Colon (tissue), 2 donors: ENCODE measurements around the gene SYCE3.
"Not testable (repeated sequence)": the region's sequence is repeated elsewhere in the genome, so short reads cannot be mapped to it uniquely, and the experiment has no call there.

Experiments
- FAIRE-seq: peaks from 2 replicates; lab custom pipeline; 2012; peaks lifted over from hg19 to GRCh38; lab: Jason Lieb, UNC
- donor health status: control.
- donor health status: control.

Gene SYCE3, protein sequence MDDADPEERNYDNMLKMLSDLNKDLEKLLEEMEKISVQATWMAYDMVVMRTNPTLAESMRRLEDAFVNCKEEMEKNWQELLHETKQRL

DNA sequence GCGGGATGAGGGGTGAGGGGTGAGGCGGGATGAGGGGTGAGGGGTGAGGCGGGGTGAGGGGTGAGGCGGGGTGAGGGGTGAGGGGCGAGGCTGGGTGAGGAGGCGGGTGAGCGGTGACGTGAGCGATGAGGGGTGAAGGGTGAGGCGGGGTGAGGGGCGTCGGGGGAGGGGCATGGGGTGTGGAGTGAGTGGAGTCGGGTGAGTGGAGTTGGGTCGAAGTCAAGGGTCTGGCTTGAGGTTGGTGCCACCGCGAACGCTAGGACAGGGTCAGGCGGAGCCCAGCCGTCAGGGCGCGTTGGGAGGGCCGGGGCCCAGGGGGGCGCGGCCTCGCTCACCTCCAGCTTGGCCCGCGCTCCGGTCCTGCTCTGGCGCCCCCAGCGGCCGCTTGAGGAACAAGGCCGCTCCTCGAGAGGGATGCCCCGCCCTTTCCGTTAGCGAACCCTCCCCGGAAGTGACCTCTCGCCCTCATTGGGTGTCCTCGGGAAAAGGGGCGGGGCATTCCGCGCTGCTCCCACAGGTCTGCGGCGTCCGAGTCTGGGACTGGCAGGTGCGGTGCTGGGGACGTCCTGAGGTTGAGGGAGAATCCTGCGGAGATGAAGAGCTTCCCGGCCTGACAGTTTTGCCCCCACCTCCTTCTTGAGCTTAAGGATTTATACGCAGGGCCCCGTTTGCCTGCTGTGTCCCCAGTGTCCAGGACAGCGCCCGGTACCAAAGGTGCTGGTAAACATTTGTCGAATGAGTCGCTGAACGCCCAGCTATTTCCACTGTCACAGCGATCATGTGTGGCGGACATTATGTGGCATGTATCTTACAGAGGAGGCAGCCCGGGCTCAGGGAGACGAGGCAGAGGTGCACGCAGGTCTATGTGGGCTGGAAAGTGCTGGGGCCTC is at the start of gene SYCE3:
TSS of gene SYCE3 (minus strand) at position 397 of the 890 bp plus-strand sequence. CDS start 6,514 bp downstream, outside the sequence.
- FAIRE-seq: no peak

DNA sequence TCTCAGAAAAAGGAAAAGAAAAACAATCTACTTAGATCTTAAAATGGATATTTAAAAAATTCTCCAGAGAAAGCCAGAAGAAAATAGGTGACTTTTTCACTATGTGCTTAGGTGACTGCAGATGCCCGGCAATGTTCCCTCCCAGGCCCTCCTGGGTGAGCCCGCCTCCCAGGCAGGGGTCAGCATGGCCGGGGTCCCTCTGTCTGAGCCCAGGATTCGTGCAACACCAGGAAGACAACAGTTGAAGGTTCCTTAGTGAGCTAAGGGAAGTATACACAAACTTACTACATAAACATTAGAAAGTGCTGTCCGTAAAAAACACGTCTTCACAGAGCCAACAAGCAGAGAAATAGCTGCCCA is 49.4 kb upstream of the SYCE3 start:
- FAIRE-seq: no peak

DNA sequence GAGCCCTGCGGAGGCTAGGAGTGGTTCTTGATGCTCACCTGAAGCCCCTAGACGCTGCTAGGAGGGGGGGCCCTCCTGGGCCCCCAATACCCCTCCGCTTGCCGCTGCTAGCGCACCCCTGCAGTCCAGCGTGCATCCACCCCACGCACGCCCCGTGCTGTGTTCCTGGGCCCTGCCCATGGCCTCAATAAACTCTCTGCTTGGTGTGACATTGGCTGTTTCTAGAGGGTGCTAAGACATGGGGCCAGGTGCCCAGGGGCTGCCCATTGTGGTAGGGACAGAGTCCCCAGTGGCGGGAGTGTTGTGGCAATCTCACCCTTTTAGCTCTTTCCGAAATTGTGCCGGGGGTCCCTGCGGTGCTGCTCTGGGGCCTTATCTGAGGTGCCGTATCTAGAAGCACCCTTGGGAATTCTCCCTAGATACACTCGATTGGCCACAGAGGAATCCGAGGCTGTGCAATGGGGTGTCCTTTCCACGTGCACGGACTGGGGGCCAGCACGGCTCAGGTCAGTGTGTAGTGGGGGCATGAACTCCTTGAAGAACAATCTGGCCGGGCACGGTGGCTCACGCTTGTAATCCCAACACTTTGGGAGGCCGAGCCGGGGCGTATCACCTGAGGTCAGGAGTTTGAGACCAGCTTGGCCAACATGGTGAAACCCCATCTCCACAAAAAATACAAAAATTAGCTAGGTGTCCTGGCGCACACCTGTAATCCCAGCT is 48.8 kb upstream of the SYCE3 start:
- no peak for FAIRE-seq

DNA sequence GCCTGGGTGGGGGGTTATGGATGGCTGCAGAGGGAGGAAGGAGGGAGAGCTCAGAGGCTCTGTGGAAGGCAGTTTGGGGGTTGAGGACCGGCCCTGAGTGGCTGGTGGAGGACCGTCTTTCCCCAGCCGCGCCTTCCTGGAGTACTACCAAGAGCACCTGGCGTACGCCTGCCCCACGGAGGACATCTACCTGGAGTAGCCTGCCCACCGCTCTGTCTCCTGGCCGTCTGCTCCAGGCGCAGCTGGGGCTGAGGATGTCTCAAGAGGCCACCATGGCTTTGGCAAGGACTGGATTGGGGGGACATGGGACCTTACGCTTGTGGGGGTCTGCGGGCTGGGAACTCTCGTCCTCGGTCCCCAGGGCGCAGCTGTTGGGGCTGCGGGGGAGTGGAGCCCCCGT is 47.9 kb upstream of the SYCE3 start:
- no peak for FAIRE-seq

DNA sequence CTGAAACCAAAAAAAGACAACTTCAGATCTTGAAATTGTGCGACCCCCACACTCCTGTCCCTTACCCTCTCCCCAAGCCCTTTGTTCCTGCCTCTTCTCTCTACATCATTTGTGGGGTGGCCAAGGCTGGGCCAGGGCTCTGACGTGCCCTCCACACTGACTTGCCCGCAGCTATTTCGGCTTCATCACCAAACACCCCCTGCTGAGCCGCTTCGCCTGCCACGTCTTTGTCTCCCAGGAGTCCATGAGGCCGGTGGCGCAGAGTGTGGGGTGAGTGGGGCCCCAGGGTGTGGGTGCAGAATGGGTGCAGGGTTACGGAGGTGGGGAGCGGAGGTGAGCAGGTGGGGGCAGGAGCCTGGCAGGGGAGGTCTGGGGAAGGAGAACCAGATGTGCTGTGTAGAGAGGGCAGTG is 47.3 kb upstream of the SYCE3 start:
- FAIRE-seq: no peak

DNA sequence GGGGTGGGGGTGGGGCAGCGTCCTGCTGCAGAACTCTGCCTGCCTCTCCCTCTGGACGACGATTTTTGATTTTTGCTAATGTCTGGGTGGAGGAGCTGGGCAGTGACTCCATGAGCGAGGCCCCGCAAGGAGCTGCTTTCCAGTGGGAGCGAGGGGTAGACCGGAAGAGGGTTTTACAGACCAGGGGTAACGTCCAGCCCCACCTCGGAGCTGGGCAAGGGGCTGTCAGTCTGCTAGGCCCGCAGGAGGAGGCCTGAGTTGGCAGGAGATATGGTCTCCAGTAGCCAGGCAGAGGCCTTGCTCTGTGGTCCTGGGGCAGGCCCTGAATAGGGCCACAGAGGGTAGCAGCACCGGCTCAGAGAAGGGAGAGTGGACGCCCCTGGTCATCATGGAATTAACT is 46.9 kb upstream of the SYCE3 start:
- FAIRE-seq: no peak

DNA sequence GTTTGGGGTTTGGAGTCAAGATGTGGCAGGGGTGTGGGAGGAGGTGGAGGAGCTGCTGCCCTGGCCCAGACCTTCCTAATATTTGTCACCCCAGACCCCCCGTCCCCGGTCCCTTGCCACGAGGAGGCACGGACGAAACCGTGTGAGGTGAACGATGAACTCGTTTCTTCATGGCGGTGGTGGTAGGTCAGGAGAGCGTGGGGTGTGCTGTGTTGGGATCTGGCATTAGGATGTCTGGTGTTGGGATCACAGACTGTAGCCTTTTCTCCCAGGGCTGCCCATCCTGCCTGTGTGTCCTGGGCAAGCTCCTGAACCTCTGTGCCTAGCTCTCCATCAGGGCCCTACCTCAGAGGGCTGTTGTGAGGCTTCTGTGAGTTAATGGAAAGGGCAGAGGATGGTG is 46.3 kb upstream of the SYCE3 start:
- no peak for FAIRE-seq

DNA sequence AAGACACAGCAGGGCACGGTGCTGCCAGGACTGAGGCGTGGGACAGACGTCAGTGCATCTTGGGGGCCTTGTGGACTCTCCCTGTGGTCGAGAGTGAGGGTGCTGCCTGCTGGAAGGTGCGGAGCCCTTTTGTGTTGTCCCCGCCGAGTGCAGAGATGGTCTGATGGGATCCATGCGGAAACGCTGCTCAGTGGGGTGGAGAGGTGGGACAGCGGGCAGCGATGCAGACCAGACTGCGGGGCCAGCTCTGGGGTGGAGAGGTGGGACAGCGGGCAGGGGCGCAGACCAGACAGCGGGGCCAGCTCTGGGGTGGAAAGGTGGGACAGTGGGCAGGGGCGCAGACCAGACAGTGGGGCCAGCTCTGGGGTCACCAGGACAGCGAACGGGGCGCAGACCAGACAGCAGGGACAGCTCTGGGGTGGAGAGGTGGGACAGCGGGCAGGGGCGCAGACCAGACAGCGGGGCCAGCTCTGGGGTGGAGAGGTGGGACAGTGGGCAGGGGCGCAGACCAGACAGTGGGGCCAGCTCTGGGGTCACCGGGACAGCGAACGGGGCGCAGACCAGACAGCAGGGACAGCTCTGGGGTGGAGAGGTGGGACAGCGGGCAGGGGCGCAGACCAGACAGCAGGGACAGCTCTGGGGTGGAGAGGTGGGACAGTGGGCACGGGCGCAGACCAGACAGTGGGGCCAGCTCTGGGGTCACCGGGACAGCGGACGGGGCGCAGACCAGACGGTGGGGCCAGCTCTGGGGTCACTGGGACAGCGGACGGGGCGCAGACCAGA is 45.5 kb upstream of the SYCE3 start:
- FAIRE-seq: not testable (repeated sequence)

DNA sequence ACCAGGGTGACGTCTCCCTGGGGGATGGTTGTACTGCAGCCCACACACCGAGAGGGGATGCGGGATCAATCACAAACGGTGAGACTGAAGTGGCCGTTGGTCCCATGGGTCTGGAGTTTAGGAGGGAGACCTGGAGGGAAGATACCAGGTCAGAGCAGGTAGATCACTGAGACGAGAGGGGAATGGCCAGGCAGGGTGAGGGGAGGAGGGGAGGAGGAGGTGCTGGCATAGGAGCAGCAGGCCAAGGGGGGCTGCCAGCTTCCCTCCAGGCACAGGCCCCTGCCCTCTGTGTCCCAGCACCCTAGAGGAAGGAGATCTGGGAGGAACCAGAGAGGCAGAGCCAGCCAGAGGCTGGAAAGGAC is 44.9 kb upstream of the SYCE3 start:
- no peak for FAIRE-seq

DNA sequence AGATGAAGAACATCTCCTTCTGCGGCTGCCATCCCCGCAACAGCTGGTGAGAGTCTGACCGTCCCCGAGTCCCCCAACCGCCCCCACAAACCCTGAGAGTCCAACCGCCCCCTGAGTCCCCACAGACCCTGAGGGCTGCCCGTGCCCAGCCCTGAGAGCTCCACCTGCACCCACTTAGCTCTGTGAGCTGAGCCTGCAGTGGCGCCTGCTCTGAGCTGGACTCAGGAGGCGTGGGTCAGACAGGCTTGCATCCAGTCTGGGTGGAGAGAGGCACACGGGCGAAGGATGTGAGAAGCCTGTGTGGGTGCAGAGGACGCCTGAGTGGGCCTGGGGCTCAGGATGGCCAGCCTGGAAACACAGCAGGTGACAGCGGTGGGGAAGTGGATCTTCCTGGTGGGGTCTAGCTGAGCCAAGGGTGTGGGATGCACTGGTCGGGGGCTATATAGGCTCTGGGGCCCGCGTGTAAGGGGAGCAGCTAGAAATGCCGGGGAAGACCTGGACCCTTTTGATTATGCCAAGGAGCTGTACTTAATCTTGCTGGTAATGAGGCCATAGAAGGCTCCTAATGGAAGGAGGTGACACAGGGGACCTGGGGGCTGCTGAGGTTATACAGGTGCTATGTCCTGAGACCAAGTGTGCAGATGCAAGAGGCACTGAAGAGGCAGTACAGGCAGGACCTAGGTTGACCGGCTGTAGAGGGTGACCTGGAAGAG is 44.4 kb upstream of the SYCE3 start:
- FAIRE-seq: no peak

DNA sequence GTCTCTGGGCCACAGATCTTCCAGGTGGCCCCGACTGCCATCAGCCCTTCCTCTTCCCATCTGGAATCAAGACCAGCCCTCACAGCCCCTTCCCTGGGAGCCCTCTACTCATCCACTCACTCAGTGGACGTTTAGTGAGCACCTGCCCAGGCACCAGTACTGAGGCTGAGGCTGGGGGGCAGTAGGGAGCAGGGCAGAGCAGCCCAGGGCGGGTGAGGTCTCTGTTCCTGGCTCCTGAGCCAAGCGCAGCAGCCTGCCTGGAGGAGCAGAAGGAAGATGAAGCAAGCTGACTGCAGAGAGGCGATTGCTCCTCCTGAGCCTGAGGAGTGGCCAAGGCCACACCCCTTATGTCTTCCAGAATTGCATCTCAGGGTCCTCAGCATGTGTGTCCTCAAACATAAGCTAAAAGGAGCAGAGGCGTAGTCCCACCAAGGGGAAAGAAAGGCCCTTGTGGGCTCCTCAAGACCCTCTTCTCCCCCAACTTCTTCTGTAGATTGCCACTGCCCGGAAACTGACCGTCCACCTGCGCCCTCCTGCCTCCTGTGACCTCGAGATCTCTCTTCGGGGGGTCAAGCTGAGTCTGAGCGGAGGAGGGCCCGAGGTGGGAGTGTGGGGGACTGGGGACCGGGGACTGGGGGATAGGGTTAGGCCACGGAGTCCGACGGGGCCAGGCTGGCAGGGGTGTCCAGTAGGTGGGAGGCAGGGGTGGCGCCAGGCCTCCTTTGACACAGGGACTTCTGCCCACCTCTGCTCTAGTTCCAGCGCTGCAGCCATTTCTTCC is 43.6 kb upstream of the SYCE3 start:
- FAIRE-seq: no peak

DNA sequence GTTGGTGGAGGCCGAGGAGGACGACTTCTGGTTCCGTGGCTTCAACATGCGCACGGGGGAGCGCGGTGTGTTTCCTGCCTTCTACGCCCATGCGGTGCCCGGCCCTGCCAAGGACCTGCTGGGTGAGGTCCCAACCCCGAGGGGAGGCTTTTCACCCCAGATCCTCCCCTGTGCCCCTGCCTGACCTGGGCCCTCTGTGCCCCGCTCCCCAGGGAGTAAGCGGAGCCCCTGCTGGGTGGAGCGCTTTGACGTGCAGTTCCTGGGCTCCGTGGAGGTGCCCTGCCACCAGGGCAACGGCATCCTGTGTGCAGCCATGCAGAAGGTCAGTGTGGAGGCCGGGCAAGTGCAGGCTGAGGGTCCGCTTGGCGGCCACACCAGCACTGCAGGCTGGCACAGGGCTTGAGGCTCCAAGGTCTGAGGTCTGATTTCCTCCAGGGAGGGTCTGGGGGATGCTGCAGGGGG is 42.9 kb upstream of the SYCE3 start:
- no peak for FAIRE-seq

DNA sequence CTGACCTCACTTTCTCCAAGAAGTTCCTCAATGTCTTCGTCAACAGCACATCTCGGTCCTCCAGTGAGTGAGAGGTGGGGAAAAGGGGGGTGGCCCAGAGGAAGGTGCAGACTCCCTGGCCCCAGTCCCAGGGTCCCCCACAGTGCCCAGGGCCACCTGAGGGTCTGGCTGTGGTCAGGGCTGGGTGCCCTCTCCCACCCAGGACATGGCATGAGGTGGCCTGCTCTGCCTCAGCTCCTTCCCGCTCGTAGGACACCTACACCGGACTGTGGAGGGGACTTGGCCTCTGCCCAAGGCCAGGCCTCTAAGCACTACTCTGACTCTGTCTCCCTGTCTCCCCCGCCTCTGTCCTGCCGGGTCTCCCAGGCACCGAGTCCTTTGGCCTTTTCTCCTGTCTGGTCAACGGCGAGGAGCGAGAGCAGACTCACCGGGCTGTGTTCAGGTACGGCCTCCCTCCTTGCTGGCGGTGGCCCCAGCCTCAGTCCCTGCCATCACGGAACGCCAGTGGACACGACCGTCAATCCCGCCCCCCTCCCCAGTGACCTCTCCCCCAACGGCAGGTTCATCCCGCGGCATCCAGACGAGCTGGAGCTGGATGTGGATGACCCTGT is 42.4 kb upstream of the SYCE3 start:
- FAIRE-seq: no peak

DNA sequence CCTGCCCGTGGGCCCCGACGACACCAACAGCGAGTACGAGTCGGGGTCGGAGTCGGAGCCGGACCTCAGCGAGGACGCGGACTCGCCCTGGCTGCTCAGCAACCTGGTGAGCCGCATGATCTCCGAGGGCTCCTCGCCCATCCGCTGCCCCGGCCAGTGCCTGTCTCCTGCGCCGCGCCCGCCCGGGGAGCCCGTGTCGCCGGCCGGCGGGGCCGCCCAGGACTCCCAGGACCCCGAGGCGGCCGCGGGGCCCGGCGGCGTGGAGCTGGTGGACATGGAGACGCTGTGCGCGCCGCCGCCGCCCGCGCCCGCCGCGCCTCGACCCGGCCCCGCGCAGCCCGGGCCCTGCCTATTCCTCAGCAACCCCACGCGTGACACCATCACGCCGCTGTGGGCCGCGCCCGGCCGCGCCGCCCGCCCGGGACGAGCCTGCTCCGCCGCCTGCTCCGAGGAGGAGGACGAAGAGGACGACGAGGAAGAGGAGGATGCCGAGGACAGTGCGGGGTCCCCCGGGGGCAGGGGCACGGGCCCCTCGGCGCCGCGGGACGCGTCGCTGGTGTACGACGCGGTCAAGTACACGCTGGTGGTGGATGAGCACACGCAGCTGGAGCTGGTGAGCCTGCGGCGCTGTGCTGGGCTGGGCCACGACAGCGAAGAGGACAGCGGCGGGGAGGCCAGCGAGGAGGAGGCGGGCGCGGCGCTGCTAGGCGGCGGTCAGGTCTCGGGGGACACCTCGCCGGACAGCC is 41.7 kb upstream of the SYCE3 start:
- FAIRE-seq: no peak

DNA sequence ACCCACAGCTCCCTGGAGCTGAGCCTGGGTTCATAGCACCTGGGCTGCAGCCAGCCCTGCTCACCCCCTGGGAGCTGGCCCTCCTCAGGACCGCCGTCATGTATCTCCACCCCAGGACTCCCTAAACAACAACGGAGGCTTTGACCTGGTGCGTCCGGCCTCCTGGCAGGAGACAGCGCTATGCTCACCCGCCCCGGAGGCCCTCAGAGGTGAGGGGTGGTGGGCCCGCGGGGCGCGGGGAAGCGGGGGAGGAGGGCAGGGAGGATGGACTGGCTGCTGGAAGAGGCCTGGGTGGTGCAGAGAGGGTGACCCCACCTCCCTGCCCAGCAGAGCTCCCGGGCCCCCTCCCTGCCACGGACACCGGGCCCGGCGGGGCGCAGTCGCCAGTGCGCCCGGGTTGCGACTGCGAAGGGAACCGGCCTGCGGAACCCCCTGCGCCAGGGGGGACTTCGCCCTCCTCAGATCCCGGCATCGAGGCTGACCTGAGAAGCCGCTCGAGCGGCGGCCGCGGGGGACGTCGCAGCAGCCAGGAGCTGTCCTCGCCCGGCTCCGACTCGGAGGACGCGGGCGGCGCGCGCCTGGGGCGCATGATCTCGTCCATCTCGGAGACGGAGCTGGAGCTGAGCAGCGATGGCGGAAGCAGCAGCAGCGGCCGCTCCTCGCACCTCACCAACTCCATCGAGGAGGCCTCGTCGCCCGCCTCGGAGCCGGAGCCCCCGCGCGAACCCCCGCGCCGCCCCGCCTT is 41.0 kb upstream of the SYCE3 start:
- no peak for FAIRE-seq

DNA sequence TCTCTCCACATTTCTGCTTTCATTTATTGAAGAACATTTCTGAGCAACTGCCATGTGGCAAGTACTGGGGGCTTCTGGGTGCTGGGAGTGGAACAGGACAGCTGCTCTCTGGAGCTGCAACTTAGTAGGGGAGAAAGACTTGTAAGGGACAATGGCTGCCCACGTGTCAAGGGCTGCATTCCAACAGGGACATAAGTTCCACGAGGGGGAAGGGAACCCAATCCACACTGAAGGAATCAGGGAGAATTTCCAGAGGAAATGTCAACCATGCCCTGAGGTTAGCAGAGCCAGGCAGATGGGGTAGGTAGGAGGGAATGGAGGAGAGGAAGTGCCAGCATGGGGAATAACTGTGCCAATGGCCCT is 39.6 kb upstream of the SYCE3 start:
- FAIRE-seq: no peak

DNA sequence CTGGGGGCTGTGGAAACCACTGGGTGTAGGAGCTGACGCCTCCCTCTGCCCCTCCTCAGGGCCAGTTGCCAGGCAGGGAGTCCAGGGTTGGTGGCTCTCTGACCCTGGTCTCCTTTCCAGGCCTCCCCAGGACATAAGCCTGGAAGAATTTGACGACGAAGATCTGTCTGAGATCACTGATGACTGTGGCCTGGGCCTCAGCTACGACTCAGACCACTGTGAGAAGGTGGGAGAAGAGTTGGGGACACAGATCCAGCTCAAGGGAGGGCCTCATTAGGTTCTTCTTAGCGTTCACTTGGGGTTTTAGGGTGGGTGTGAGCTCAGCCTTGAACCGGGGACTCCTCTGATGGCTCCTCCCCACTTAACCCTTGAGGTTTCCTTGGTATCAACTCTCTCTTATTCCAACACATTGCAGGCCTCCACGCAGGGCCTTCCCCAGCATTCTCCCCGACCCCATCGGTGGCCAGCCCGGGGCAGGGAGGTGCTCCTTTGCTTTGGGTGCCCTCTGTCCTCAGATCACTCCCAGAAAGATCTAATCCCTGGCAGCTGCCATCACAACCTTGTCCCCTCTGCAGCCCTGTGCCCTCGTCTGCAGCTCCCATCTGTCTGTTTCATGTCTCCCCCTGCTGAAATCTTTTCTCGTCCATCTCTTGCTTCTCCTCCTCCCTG is 39.1 kb upstream of the SYCE3 start:
- FAIRE-seq: no peak

DNA sequence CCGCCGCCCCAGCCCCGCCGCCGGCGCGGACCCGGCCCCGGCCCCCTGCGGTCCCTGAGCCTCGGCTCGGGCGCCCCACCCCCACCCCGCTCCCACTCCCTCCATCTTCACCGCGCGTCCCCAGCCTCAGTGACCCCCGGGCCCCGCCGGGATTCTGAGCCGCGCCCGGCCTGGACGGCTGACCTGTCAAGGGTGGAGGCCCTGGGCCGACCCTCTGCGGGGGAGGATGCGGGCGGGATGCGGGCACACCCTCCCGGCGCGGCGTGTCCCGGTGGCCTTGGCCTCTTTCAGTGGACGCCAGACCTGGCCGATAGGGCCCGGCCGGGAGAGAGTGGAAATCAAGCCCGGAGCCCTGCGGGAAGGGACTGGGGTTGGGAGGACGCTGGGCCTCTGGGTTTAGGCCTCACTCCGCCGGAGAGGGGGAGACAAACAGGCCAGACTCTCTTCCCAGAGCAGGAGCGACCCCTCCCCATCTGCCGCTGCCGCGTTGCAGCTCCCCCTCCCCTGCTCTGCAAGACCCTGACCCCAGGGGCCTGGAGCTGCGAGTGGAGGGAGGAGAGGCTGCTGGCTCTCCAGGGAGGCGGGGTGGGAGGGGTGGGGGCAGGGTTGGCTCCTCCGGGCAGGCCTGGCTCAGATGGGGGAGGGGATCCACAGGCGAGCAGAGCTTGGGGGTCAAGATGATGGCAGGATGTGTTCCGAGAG is 38.4 kb upstream of the SYCE3 start:
- no peak for FAIRE-seq
